ENCODE measurements around the gene UBE2I. TPM values are rescaled to one million over a fixed set of nuclear protein-coding genes. Genes with fewer than 3 reads are reported as not detected.
A peak's percentile ranks its signal among the peaks of the same experiment; 100 is the strongest.

Gene UBE2I
- total RNA-seq, 1 experiment from 2014 or later: 198 TPM

GRCh38 chr16:1331712-1332617, 22.5 kb downstream of the UBE2I start:
- Histone ChIP-seq H3K27me3 (ENCODE audit: control insufficient read depth, insufficient read depth, low read length) (no peaks in the 10 kb centered on the region), H3K9me3 (ENCODE audit: control insufficient read depth, insufficient read depth, low read depth, low read length) (no peaks in the 10 kb centered on the region), H3K36me3 (ENCODE audit: control insufficient read depth, insufficient read depth, low read length) (no peaks in the 10 kb centered on the region), H3K27ac (ENCODE audit: low read length) (peak overlapping the region; percentile 57; the same call in 1 of the 2 replicates), H3K4me1 (ENCODE audit: control insufficient read depth, insufficient read depth, low read length) (peaks cover 17% of the 10 kb centered on the region), H3K4me3 (ENCODE audit: low read depth in 2 of 2, low read length in 2 of 2) (peak overlapping the region in 1 of 2 experiments; percentile 43; a peak in 2 of 4 replicates)
- in situ Hi-C loops (cut with HindIII; ENCODE audit: low pct_unique_long_range_greater_than_20kb, low sequenced_read_pairs) (no loop called here), intact Hi-C loops (cut with micrococcal nuclease; ENCODE audit: unreplicated experiment) (no loop called here)
- BruUV-seq (replicated peaks): no TSS peak
- ATAC-seq: peak; percentile 56
- ChIA-PET CTCF (interaction anchor here (0.6 to 1.2 kb wide), 3 partner anchors 10 to 85 kb away, joined by 4 to 16 read pairs (median 7); no protein-coding TSS in a partner anchor), POLR2A (interaction anchor here (0.6 kb wide), 2 partner anchors 63 to 146 kb away, joined by 3 to 6 read pairs; no protein-coding TSS in a partner anchor)
- no peak for DNase-seq (ENCODE audit: low read depth, low spot score)
- no peak for TF ChIP-seq SIN3A (IDR thresholded peaks at IDR 0.05; ENCODE audit: borderline replicate concordance, insufficient read depth, low read depth, low read length)
- TF ChIP-seq, protein P1, sequence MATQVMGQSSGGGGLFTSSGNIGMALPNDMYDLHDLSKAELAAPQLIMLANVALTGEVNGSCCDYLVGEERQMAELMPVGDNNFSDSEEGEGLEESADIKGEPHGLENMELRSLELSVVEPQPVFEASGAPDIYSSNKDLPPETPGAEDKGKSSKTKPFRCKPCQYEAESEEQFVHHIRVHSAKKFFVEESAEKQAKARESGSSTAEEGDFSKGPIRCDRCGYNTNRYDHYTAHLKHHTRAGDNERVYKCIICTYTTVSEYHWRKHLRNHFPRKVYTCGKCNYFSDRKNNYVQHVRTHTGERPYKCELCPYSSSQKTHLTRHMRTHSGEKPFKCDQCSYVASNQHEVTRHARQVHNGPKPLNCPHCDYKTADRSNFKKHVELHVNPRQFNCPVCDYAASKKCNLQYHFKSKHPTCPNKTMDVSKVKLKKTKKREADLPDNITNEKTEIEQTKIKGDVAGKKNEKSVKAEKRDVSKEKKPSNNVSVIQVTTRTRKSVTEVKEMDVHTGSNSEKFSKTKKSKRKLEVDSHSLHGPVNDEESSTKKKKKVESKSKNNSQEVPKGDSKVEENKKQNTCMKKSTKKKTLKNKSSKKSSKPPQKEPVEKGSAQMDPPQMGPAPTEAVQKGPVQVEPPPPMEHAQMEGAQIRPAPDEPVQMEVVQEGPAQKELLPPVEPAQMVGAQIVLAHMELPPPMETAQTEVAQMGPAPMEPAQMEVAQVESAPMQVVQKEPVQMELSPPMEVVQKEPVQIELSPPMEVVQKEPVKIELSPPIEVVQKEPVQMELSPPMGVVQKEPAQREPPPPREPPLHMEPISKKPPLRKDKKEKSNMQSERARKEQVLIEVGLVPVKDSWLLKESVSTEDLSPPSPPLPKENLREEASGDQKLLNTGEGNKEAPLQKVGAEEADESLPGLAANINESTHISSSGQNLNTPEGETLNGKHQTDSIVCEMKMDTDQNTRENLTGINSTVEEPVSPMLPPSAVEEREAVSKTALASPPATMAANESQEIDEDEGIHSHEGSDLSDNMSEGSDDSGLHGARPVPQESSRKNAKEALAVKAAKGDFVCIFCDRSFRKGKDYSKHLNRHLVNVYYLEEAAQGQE (IDR thresholded peaks at IDR 0.05; ENCODE audit: insufficient read depth in 1 of 2, low read depth in 2 of 2, low read length in 1 of 2): no peak
- TF ChIP-seq, protein P2, sequence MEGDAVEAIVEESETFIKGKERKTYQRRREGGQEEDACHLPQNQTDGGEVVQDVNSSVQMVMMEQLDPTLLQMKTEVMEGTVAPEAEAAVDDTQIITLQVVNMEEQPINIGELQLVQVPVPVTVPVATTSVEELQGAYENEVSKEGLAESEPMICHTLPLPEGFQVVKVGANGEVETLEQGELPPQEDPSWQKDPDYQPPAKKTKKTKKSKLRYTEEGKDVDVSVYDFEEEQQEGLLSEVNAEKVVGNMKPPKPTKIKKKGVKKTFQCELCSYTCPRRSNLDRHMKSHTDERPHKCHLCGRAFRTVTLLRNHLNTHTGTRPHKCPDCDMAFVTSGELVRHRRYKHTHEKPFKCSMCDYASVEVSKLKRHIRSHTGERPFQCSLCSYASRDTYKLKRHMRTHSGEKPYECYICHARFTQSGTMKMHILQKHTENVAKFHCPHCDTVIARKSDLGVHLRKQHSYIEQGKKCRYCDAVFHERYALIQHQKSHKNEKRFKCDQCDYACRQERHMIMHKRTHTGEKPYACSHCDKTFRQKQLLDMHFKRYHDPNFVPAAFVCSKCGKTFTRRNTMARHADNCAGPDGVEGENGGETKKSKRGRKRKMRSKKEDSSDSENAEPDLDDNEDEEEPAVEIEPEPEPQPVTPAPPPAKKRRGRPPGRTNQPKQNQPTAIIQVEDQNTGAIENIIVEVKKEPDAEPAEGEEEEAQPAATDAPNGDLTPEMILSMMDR (IDR thresholded peaks at IDR 0.05): no peak
- TF ChIP-seq TCF7L2 (IDR thresholded peaks at IDR 0.05; ENCODE audit: low read depth, low read length): no peak
- TF ChIP-seq POLR2AphosphoS5 (IDR thresholded peaks at IDR 0.05; ENCODE audit: low read depth, low read length): no peak

DNA sequence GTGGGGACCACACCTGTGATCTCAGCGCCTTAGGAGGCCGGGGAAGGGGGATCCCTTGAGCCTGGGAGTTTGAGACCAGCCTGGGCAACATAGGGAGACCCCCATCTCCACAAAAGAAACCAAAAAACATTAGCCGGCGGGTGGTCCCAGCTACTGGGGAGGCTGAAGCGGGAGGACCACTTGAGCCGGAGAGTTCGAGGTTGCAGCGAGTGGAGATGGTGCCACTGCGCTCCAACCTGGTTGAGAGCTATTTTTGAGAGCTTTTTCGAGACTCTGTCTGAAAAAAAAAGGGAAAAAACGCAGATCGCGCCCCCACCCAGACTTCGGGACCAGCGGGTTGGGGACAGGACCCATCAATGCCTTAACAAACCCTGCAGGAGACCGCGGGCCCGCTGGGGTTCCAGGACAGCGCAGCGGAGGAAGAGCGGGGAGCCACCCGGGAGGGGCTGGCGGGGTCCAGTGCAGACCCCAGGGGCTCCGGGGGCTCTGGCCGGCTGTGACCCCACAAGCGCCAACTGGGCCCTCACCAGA, 23.2 kb downstream of the UBE2I start:
- no TSS peak for BruUV-seq (replicated peaks)
- intact Hi-C loops (cut with micrococcal nuclease; ENCODE audit: unreplicated experiment): no loop called here
- POLR2A ChIA-PET: interaction anchor here (0.6 kb wide), 1 partner anchor 146 kb away, joined by 3 read pairs; no protein-coding TSS in a partner anchor

More for the DNA sequence above, 23.2 kb downstream of the UBE2I start:
- Histone ChIP-seq H3K27me3 (ENCODE audit: control insufficient read depth, insufficient read depth, low read length) (no peaks in the 10 kb centered on the region), H3K27ac (ENCODE audit: low read length) (no peak overlapping the region), H3K9me3 (ENCODE audit: control insufficient read depth, insufficient read depth, low read depth, low read length) (no peaks in the 10 kb centered on the region), H3K36me3 (ENCODE audit: control insufficient read depth, insufficient read depth, low read length) (no peaks in the 10 kb centered on the region), H3K4me3 (ENCODE audit: low read depth in 2 of 2, low read length in 2 of 2) (peak overlapping the region; percentile 38 to 47; a peak in 3 of 4 replicates), H3K4me1 (ENCODE audit: control insufficient read depth, insufficient read depth, low read length) (peaks cover 17% of the 10 kb centered on the region)
- TF ChIP-seq SIN3A (IDR thresholded peaks at IDR 0.05; ENCODE audit: borderline replicate concordance, insufficient read depth, low read depth, low read length): no peak
- no peak for TF ChIP-seq POLR2AphosphoS5 (IDR thresholded peaks at IDR 0.05; ENCODE audit: low read depth, low read length)
- TF ChIP-seq, protein P1 (IDR thresholded peaks at IDR 0.05; ENCODE audit: insufficient read depth in 1 of 2, low read depth in 2 of 2, low read length in 1 of 2): no peak
- TF ChIP-seq, protein P2 (IDR thresholded peaks at IDR 0.05): no peak
- TF ChIP-seq TCF7L2 (IDR thresholded peaks at IDR 0.05; ENCODE audit: low read depth, low read length): no peak
- DNase-seq (ENCODE audit: low read depth, low spot score) (no peak), ATAC-seq (no peak)
- CTCF ChIA-PET: interaction anchor here (0.6 to 0.7 kb wide), 2 partner anchors 20 to 84 kb away, joined by 4 to 16 read pairs; no protein-coding TSS in a partner anchor
- in situ Hi-C loops (cut with HindIII; ENCODE audit: low pct_unique_long_range_greater_than_20kb, low sequenced_read_pairs): no loop called here
